ENCODE results near the gene SLC35D3. TPM values are rescaled to one million over a fixed set of nuclear protein-coding genes. Genes with fewer than 3 reads are reported as not detected.

Gene SLC35D3
- total and polyA plus RNA-seq, 10 of the 15 experiments (the other 5 are each of a cell fraction or from before 2014, with no cell fraction given) = not detected

- Histone ChIP-seq H3K9me3 (replicated peaks; ENCODE audit: control insufficient read depth, insufficient read depth, low read length) (no peaks in the 10 kb centered on the region), H3K79me2 (ENCODE audit: control insufficient read depth, insufficient read depth, low read length) (no peaks in the 10 kb centered on the region), H3K36me3 (ENCODE audit: control insufficient read depth in 2 of 2, insufficient read depth in 2 of 2, low read length in 1 of 2) (no peaks in the 10 kb centered on the region), H2AFZ (ENCODE audit: control insufficient read depth, low read depth, low read length) (peak overlapping the region; percentile 60), H3K4me1 (ENCODE audit: control insufficient read depth, insufficient read depth, low read length) (peaks cover 4% of the 10 kb centered on the region; the same call in 1 of the 2 replicates), H3K27ac (ENCODE audit: control insufficient read depth, insufficient read depth) (no peak overlapping the region), H4K20me1 (ENCODE audit: control insufficient read depth, insufficient read depth) (no peaks in the 10 kb centered on the region), H3K4me3 (no peak overlapping the region; the same call in 1 of the 2 replicates), H3K4me2 (ENCODE audit: control insufficient read depth, insufficient read depth) (no peak overlapping the region), H3K9ac (ENCODE audit: control insufficient read depth, insufficient read depth, low read length) (no peak overlapping the region), H3K27me3 (replicated peaks in 1 of 2; ENCODE audit: control insufficient read depth in 2 of 2, insufficient read depth in 2 of 2, low read length in 1 of 2) (no peaks in the 10 kb centered on the region; a peak in 2 of 4 replicates)
- intact Hi-C loops (cut with micrococcal nuclease; ENCODE audit: unreplicated experiment) = no loop called here
- ChIA-PET CTCF (interaction anchor here (0.7 kb wide), 1 partner anchor 12 kb away, joined by 3 read pairs; no protein-coding TSS in a partner anchor), POLR2A (interaction anchor here (0.6 to 0.9 kb wide), 2 partner anchors 275 to 1226 kb away, joined by 3 to 4 read pairs; no protein-coding TSS in a partner anchor), RAD21 (ENCODE audit: unreplicated experiment) (no interaction called here), SMC1A (ENCODE audit: uncharacterized antibody, unreplicated experiment) (no interaction called here)
- WGBS (ENCODE audit: insufficient coverage, insufficient replicate concordance, low lambda C conversion rate, missing lambda C conversion rate) = 43% methylated on average over 13 of the region's 14 CpGs
- no peak for ATAC-seq
- FAIRE-seq = no peak
- TF ChIP-seq BHLHE40 (IDR thresholded peaks at IDR 0.05; ENCODE audit: borderline replicate concordance in 1 of 2, low read depth in 2 of 2, low read length in 1 of 2) = no peak
- TF ChIP-seq GABPA (IDR thresholded peaks at IDR 0.05; ENCODE audit: low read depth) = 0 out of 2 replicates have a peak, but pooled peaks have one; percentile 40
- in situ Hi-C loops (cut with MboI) = no loop called here
- BruUV-seq (replicated peaks) = no TSS peak
- no peak for DNase-seq (ENCODE audit: low read depth, low spot score)
Measured at GRCh38 chr6:136956590-136957544, 34.8 kb downstream of the SLC35D3 start.

GRCh38 chr6:136958168-136958567, 36.1 kb downstream of the SLC35D3 start:
- Histone ChIP-seq H2AFZ (ENCODE audit: control insufficient read depth, low read depth, low read length) (no peak overlapping the region), H3K9ac (ENCODE audit: control insufficient read depth, insufficient read depth, low read length) (no peak overlapping the region), H3K4me3 (no peak overlapping the region), H3K36me3 (ENCODE audit: control insufficient read depth in 2 of 2, insufficient read depth in 2 of 2, low read length in 1 of 2) (no peaks in the 10 kb centered on the region), H3K4me2 (ENCODE audit: control insufficient read depth, insufficient read depth) (no peak overlapping the region), H3K4me1 (ENCODE audit: control insufficient read depth, insufficient read depth, low read length) (peaks cover 4% of the 10 kb centered on the region; the same call in 1 of the 2 replicates), H4K20me1 (ENCODE audit: control insufficient read depth, insufficient read depth) (no peaks in the 10 kb centered on the region), H3K27ac (ENCODE audit: control insufficient read depth, insufficient read depth) (no peak overlapping the region), H3K27me3 (replicated peaks in 1 of 2; ENCODE audit: control insufficient read depth in 2 of 2, insufficient read depth in 2 of 2, low read length in 1 of 2) (no peaks in the 10 kb centered on the region; a peak in 2 of 4 replicates), H3K9me3 (replicated peaks; ENCODE audit: control insufficient read depth, insufficient read depth, low read length) (no peaks in the 10 kb centered on the region), H3K79me2 (ENCODE audit: control insufficient read depth, insufficient read depth, low read length) (no peaks in the 10 kb centered on the region)
- ChIA-PET SMC1A (ENCODE audit: uncharacterized antibody, unreplicated experiment) (no interaction called here), RAD21 (ENCODE audit: unreplicated experiment) (no interaction called here), POLR2A (no interaction called here), CTCF (interaction anchor here (1.6 kb wide), 1 partner anchor 113 kb away, joined by 4 read pairs; no protein-coding TSS in a partner anchor)
- intact Hi-C loops (cut with micrococcal nuclease; ENCODE audit: unreplicated experiment) (no loop called here), in situ Hi-C loops (cut with MboI) (no loop called here)
- ATAC-seq = no peak
- TF ChIP-seq NR2F1 (conservative IDR thresholded peaks at IDR 0.05) = no peak
- 53% methylated on average over 5 of the region's 5 CpGs for WGBS (ENCODE audit: insufficient coverage, insufficient replicate concordance, low lambda C conversion rate, missing lambda C conversion rate)
- DNase-seq (ENCODE audit: low read depth, low spot score) = no peak
- no TSS peak for BruUV-seq (replicated peaks)
- FAIRE-seq = no peak

Data from GM12878 (cell line).